ENCODE data around the gene CASZ1.

Gene CASZ1

GRCh38 chr1:10776190-10776905 lies 20.1 kb downstream of the CASZ1 start:
- DNase-seq (ENCODE audit: extremely low read depth in 1 of 2, low read depth in 1 of 2), result no peak

DNA sequence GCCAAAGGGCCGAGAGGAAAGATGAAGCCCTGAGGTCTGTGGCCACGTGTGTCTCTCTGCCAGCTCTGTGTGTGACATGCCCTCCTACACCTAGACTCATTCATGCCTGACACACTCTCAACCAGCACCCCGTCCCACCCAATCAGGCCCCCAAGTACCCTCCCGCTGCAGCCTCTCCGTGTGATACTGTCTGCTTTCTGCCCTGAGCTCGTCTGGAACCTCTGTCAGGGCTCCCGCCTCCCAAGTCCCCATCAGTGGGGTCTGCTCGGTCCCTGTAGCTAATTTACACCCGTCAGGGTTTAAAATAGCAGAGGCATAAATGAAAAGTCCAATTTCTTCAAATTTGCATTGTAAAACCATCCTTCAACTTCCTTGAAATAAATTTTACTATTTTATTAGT lies 20.7 kb downstream of the CASZ1 start:
- no peak for DNase-seq (ENCODE audit: extremely low read depth in 1 of 2, low read depth in 1 of 2)

- DNase-seq (ENCODE audit: extremely low read depth in 1 of 2, low read depth in 1 of 2), result no peak
These were observed 21.7 kb downstream of the CASZ1 start for GRCh38 chr1:10774615-10775310.

DNA sequence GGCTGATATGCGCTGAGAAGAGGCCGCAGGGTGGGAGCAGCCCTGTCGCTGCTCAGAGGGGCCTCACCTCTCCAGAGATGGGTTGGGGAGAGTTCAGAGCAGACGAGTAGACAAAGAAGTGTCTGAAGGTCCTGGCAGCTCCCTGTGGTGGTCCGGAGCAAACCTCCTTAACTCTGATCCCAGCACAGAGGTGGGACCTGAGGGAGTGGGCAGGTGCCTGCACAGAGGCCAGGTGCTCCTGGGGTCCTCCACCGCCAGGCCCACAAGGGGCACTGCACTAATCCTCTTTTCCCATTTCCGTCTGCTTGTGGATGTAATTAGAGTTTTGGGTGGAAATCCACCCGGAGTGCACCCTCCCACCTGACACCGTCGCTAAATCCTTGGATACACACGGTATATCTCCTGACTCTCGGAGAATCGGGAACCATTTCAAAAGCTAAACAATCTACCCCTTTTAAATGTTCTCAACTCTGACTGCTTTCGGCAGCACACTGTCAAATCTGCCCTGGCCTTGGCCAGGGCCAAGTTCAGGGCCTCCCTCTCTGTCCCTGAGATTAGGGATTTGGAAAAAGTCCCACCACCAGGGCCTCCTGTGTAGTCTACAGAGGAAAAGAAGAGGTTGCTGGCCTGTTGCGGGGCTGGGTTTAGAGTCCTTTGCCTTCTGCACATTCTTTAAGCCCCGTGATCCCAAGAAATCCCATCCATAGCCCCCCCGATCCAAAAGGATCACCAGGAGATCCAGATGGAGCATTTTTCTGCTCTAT lies 22.4 kb downstream of the CASZ1 start:
- DNase-seq (ENCODE audit: extremely low read depth in 1 of 2, low read depth in 1 of 2), result no peak

DNA sequence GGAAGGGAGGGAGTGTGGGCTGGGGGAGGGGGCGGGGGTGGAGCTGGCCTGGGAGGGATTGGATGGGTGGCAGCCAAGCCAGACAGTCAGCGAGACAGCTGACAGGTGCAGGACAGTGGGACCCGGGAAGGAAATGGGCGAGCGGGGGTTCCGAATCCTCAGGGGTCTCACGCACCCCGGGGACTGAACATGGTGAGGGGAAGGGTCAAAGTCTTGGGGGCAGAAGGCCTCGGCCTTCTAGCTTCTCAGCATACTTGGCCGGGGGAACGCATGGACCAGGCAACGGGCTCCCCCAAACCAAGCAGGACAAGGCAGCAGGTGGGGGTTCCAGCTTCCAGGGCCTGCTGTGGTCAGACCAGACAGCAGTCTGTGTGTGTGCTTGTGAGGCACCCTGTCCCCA lies 23.1 kb downstream of the CASZ1 start:
- DNase-seq (ENCODE audit: extremely low read depth in 1 of 2, low read depth in 1 of 2), result no peak

DNA sequence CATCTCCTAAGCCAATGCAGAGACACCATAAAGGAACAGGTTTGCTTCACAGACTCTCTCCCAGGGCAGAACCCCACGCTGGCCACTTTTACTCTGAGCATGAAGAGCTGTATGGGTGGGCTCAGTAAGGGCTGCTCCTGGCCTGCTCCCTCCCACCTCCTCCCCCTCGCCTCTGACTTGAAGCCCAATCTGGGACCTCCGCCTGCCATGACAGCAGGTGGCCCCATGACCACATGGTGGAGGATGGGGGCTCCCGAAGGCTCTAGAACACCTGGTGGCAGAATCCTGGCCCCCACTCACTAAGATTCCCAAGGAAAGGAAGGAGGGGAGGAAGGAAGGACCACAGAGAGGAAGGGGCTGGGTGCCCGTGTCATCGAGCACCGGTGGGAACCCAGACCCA lies 23.7 kb downstream of the CASZ1 start:
- DNase-seq (ENCODE audit: extremely low read depth in 1 of 2, low read depth in 1 of 2), result no peak

DNA sequence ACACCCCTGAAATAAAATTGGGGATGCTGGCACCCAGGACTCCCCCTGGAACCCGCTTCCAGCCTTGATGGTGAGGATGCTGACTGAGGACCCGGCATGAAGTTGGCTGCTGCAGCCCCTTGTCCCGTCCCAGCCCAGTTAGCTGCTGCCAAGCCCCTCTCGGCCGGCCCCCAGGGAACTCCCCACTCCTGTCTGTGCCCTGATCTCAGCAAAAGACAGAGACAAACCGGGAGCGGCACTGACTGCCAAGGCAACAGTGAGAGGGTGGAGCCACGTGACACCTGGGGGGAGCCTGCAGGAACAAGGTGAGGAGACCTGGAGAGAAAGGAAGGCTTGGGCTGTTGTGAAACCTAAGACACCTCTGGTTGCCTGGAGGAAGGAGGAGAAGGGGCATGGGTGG lies 24.7 kb downstream of the CASZ1 start:
- no peak for DNase-seq (ENCODE audit: extremely low read depth in 1 of 2, low read depth in 1 of 2)

DNA sequence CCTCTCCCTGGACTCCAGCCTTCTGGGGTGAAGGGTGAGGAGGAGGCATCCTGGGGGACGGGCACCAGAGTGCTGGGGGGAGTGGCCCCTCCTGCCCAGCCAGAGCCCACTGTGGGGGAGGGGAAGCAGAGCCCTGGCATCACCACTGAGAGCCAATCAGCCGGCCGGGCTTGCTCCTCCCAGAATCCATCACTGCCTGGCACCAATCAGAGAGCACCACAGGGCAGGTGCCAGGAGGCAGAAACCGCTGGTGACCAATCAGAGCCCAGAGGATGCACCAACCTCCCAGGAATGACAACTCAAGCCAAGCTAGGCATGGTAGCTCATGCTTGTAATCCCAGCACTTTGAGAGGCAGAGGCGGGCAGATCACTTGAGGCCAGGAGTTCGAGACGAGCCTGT lies 27.9 kb downstream of the CASZ1 start:
- DNase-seq (ENCODE audit: extremely low read depth in 1 of 2, low read depth in 1 of 2), result no peak

DNA sequence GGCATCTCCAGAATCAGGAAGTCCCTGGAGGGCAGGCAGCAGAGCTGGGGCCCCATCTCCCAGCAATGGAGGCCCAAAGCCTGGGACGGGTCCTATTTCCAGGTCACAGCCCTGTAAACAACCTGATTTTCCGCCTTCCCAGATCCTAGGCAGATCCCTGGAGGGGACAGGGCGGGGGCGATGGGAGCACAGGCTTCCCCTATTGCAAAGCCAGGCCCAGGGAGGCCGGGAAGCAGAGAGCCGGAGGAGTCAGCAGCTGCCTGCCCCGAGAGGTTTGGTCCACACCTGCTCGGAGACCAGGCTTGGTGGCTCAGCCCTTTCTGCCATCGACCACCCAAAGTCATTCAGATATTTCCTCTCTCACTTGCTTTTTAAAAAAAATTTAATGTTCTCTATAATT lies 29.2 kb downstream of the CASZ1 start:
- DNase-seq (ENCODE audit: extremely low read depth in 1 of 2, low read depth in 1 of 2), result no peak

DNA sequence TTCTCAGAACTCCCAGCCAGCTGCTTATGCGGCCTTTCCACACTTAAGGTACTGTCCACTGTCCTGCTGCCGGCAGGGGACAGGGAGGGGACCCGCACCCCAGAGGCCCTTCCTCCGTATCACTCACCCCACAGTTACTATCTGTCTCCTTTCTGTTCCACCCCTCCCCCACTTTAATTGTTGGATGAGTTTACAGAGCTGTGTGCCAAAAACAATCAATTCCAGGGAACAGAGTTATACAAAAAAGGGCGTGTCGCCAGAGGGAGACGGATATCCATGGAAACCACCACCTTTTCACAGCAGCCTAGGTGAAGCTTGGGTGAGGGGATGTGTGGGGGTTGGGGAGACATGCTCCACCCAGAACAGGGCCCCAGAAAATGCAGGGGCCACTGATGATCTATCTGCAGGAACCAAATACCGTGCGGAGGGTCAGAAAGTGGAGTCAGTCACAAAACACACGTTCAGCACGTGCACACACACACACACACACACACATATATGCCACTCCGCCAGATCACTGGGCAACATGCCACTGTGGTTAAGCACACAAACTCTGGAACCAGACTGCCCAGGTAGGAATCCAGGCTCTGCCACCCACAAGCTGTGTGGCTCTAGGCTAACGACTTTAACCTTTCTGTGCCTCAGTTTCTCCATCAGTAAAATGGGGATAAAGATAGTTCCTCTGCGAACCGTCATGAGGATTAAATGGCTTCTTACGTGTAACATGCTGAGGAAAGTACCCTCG lies 30.5 kb downstream of the CASZ1 start:
- DNase-seq (ENCODE audit: extremely low read depth in 1 of 2, low read depth in 1 of 2), result no peak

DNA sequence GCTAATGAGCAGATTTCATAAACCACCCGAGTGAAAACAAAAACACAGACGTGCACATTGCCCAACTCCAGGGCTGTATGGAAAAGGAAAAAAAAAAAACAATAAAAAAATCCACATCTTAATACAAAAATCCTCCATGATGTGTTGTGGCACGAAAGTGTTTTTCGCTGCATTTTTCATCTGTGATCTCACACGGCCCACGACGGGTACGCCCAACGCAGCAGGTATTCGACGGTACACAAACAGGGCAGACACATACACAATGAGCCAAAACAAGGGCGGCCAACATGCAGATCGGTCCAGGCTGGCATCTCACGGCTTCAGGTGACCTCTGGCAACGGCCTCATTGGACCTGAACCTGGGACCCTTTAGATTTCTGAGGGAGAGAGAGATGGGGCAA lies 31.1 kb downstream of the CASZ1 start:
- DNase-seq (ENCODE audit: extremely low read depth in 1 of 2, low read depth in 1 of 2), result no peak

- no peak for DNase-seq (ENCODE audit: extremely low read depth in 1 of 2, low read depth in 1 of 2)
These were observed 32.1 kb downstream of the CASZ1 start for GRCh38 chr1:10764296-10764798.

DNA sequence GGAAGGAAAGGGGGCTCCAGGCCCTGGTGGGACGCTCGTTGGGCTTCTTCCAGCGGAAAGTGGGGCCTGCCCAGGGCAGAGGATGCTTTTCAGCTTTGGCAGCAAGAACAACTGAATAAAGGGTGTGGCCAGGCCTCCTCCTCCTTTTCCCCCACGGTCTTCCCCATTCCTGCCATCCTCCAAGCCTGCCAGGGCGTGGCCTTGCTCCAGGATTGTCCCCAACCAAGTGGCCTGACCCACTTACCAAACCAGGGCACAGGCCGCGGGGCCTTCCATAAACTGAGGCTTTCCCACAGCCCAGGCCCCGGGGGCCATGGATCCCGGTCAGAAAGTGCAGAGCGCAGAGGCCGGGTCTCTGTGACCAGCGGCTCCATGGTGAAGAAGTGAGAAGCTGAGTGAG lies 33.6 kb downstream of the CASZ1 start:
- DNase-seq (ENCODE audit: extremely low read depth in 1 of 2, low read depth in 1 of 2), result no peak

DNA sequence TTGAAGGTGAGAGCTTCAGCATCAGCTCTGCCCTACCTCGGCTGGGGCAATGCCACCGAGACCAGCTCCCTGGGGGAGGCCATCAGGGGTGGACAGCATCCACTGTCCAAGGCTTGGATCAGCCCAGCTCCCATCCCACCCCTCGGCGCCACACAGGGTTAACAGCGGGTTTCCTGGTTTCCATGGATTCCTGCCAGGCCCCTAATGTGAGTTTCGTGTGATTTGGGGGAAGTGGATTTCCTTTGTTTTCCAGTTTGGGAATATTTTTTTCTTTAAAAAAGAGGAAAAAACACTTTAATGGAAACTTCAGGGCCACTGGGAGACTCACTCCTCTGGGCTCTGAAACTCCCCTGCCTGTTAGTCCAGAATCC lies 34.3 kb downstream of the CASZ1 start:
- DNase-seq (ENCODE audit: extremely low read depth in 1 of 2, low read depth in 1 of 2), result no peak

DNA sequence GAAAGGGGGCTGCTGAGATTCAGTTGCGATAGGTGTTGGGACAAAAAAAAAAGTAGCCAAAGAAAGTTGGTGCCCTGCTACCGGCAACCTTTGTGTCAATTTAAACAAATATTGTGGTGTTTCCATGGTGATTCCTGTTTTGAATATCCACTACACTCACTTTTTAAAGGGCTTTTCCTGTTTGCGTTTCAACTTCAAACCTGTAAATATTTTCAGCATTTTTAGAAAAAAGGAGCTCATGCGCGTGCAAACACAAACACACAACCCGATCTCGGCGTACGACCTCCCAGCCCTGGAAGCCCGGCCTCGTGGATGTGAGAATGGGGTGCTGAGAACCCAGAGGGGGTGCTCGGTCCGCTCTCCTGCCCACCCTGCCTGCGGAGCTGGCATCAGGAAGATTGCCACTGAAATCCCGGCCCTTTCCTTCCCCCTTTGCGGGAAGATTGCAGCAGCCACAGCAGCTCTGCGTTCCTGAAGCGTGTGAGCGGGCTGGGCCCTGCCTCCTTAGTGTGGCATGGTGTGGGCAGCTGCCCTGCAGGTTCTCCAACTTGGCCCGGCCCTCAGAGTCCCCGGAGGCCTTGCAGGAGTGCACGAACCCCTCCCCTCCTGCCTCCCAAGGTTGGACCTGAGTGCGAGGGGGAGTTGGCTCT lies 34.8 kb downstream of the CASZ1 start:
- DNase-seq (ENCODE audit: extremely low read depth in 1 of 2, low read depth in 1 of 2), result no peak

DNA sequence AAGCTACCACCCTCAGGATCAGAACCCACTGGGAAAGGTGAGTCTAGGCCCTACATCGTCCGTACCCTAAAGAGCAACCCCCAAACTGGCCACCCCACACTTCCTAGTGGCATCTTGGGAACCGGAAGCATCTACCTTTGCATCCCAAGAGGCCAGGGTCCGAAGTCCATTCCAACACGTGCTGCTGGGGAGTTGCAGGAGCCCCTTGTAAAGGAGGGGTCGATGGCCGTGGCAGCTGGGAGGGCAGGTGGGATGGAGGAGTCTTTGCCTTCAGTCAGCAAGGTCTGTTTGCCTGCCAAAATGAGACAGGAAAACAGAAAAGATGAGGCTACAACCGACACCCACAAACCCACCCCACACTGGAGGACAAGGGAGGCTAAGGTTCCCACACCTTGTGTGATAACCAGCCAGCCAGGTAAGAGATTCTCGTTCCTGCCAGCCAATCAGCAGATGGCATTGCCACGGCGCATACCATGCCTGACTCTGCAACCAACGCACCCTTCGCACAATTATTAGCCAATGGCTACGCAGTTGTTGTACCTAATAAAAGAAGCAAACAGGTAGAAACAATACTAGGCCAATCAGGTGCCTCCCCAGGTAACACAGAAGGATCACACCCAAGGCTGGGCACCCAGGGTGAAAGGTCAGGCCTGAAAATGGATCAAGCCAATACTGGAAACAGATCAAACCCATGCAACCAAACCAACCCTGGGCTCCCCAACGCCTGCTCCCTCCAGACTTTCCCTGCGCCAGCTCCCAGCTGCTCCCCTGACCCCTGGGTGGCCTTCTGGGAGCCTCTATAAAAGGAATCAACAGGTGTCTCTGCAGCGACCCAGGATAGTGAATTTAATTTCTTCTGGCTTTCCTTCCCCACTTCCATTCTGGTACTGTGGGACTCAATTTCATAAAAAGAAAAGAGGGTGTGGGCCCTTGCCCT lies 35.6 kb downstream of the CASZ1 start:
- no peak for DNase-seq (ENCODE audit: extremely low read depth in 1 of 2, low read depth in 1 of 2)

GRCh38 chr1:10759413-10760200 lies 36.8 kb downstream of the CASZ1 start:
- no peak for DNase-seq (ENCODE audit: extremely low read depth in 1 of 2, low read depth in 1 of 2)

DNA sequence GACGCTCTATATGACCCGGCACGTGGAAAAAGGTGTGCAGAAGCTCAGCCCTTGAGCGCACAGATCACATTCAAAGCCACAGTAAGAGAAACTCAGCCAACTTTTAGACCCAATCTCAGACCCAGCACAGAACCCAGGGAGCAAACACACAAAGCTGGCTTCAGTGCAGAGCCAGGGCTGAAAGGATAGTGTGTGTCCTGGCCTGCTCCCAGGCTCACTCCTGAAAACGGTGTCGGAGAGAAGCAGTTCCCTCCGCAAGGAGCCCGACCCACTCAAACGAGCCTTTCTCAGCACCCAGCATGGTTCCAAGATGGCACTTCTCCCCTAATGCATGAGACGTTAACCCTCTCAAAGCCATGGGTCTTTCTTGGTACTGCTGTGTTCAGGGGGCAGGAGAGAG lies 39.6 kb downstream of the CASZ1 start:
- no peak for DNase-seq (ENCODE audit: extremely low read depth in 1 of 2, low read depth in 1 of 2)

All from activated CD8-positive, alpha-beta memory T cell treated with anti-CD3 and anti-CD28 coated beads for 1 hour (primary cell).